Panc1 (cell line): Measurements from ENCODE around the gene IMP4. TPM values are rescaled to one million over a fixed set of nuclear protein-coding genes. Genes with fewer than 3 reads are reported as not detected.
"Not testable (repeated sequence)": the region's sequence is repeated elsewhere in the genome, so short reads cannot be mapped to it uniquely, and the experiment has no call there.

Experiments used
- ATAC-seq: fragments of 200-7000 bp; cut with Tn5 transposase; 2 replicates; pipeline ENCODE4 v1.9.1; 2020; ENCODE audit warnings: mild to moderate bottlenecking, moderate library complexity
- BruUV-seq: library from RNA; stranded (reverse); fragments of 400-500 nt; replicated peaks from 2 replicates; lab custom pipeline; 2021; lab: Mats Ljungman, UMichigan
- CTCF ChIA-PET: fragments of 300-600 bp; sonication (Branson Sonifier 250); formaldehyde crosslinking; loops from one replicate; lab custom pipeline; 2022; ENCODE audit warnings: antibody characterized with exemption; lab: Charles Lee
- POLR2A ChIA-PET: fragments of 300-600 bp; sonication (Branson Sonifier 250); formaldehyde crosslinking; loops from one replicate; lab custom pipeline; 2022; ENCODE audit warnings: antibody characterized with exemption; lab: Charles Lee
- DNase-seq: peaks from one replicate; pipeline ENCODE4 v3.0.0-alpha.2; 2010; ENCODE audit warnings: low read depth, low spot score
- H3K27ac ChIP-seq: 2 replicates; pipeline ENCODE4 v1.5.1; 2011; ENCODE audit warnings: mild to moderate bottlenecking, low read length, inconsistent platforms
- H3K27me3 ChIP-seq: fragments of 200-500 bp; sonication (Bioruptor generic); 2 replicates; pipeline ENCODE4 v1.6.0; 2014; ENCODE audit warnings: low read length, inconsistent platforms; ENCODE audit not compliant: control insufficient read depth, insufficient read depth
- H3K36me3 ChIP-seq: fragments of 200-500 bp; sonication (Bioruptor generic); 2 replicates; pipeline ENCODE4 v1.5.1; 2014; ENCODE audit warnings: inconsistent platforms, mild to moderate bottlenecking, low read length, moderate library complexity; ENCODE audit not compliant: control insufficient read depth, insufficient read depth
- H3K4me1 ChIP-seq: 2 replicates; pipeline ENCODE4 v1.5.1; 2011; ENCODE audit warnings: inconsistent platforms, mild to moderate bottlenecking, low read length, moderate library complexity; ENCODE audit not compliant: control insufficient read depth, insufficient read depth
- H3K4me3 ChIP-seq, 2 experiments: 2 replicates each; pipeline ENCODE4 v1.5.1; 2011 to 2012; ENCODE audit warnings: low read depth in 2 of 2, low read length in 2 of 2, mild to moderate bottlenecking in 2 of 2, inconsistent platforms in 1 of 2, moderate library complexity in 1 of 2
- H3K9me3 ChIP-seq: fragments of 200-500 bp; sonication (Bioruptor generic); 2 replicates; pipeline ENCODE4 v1.5.1; 2014; ENCODE audit warnings: low read depth, mild to moderate bottlenecking, inconsistent platforms, low read length, moderate library complexity; ENCODE audit not compliant: control insufficient read depth, insufficient read depth
- POLR2AphosphoS5 ChIP-seq: IDR thresholded peaks from 2 replicates; pipeline ENCODE4 v1.6.1; 2012; ENCODE audit warnings: mild to moderate bottlenecking, low read depth, low read length, moderate library complexity
- SIN3A ChIP-seq: IDR thresholded peaks from 2 replicates; pipeline ENCODE4 v1.6.1; 2012; ENCODE audit warnings: low read depth, mild to moderate bottlenecking, low read length, moderate library complexity, borderline replicate concordance; ENCODE audit not compliant: insufficient read depth
- TCF7L2 ChIP-seq: IDR thresholded peaks from 2 replicates; pipeline ENCODE4 v1.6.1; 2011; ENCODE audit warnings: mild to moderate bottlenecking, low read depth, low read length, inconsistent platforms
- in situ Hi-C: cut with HindIII; loops from 2 replicates; pipeline ENCODE4 v1.10.0; 2016; ENCODE audit warnings: low sequenced_read_pairs, low pct_unique_long_range_greater_than_20kb
- intact Hi-C: fragments of 100-400 bp; cut with micrococcal nuclease; formaldehyde crosslinking; loops from one replicate; pipeline ENCODE4 v1.10.0; 2022; ENCODE audit not compliant: unreplicated experiment
- total RNA-seq: library from RNA; stranded (reverse); gene quantifications from one replicate; pipeline ENCODE4 v1.2.1, GENCODE V29; 2021; ENCODE audit not compliant: unreplicated experiment
- TF ChIP-seq, protein P1 (sequence below): fragments of 450-650 bp; IDR thresholded peaks from 2 replicates; pipeline ENCODE4 v1.5.1; 2017; ENCODE audit warnings: mild to moderate bottlenecking
- TF ChIP-seq, protein P2 (sequence below), 2 experiments: IDR thresholded peaks; 2 replicates each; pipeline ENCODE4 v1.6.1; 2011 to 2012; ENCODE audit warnings: low read depth in 2 of 2, control low read depth in 1 of 2, low read length in 1 of 2, mild to moderate bottlenecking in 1 of 2, moderate library complexity in 1 of 2; ENCODE audit not compliant: insufficient read depth in 1 of 2

The IMP4 gene
- total RNA-seq, 1 experiment from 2014 or later, result 104 TPM

DNA sequence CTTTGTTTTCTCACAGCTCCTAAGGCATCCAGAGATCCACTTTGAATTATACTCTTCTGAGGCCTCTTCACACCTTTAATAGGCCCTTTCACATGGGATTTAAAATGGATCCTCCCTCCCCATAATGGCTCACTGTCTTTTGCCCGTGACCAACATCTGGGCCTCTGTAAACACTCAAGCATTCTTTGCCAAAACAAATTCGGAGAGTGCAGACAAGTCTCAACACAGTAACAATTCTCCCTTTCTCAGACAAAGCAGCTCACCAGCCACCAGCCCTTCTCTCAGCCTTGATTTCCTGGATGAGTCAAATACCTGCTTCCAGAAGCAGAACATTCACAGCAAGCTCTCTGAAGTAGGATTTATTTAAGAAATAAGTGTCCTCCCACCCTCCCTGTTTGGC lies 14.0 kb upstream of the IMP4 start:
- in situ Hi-C loops (no loop called here), intact Hi-C loops (no loop called here)
- ChIA-PET CTCF (interaction anchor here (2.0 kb wide), 1 partner anchor 40 kb away, joined by 7 read pairs; no protein-coding TSS in a partner anchor), POLR2A (interaction anchor here (0.9 kb wide), 1 partner anchor 37 kb away, joined by 3 read pairs; no protein-coding TSS in a partner anchor)
- H3K36me3 ChIP-seq, result no peaks in the 10 kb centered on the region
- peaks cover 6% of the 10 kb centered on the region; the same call in 1 of the 2 replicates for H3K4me1 ChIP-seq
- H3K27me3 ChIP-seq, result peaks cover 8% of the 10 kb centered on the region
- peak overlapping the region; percentile 40; the same call in 1 of the 2 replicates for H3K27ac ChIP-seq
- TF ChIP-seq, protein P1, sequence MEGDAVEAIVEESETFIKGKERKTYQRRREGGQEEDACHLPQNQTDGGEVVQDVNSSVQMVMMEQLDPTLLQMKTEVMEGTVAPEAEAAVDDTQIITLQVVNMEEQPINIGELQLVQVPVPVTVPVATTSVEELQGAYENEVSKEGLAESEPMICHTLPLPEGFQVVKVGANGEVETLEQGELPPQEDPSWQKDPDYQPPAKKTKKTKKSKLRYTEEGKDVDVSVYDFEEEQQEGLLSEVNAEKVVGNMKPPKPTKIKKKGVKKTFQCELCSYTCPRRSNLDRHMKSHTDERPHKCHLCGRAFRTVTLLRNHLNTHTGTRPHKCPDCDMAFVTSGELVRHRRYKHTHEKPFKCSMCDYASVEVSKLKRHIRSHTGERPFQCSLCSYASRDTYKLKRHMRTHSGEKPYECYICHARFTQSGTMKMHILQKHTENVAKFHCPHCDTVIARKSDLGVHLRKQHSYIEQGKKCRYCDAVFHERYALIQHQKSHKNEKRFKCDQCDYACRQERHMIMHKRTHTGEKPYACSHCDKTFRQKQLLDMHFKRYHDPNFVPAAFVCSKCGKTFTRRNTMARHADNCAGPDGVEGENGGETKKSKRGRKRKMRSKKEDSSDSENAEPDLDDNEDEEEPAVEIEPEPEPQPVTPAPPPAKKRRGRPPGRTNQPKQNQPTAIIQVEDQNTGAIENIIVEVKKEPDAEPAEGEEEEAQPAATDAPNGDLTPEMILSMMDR, result no peak
- TF ChIP-seq SIN3A (no peak), TCF7L2 (no peak), POLR2AphosphoS5 (no peak)
- TF ChIP-seq, protein P2, sequence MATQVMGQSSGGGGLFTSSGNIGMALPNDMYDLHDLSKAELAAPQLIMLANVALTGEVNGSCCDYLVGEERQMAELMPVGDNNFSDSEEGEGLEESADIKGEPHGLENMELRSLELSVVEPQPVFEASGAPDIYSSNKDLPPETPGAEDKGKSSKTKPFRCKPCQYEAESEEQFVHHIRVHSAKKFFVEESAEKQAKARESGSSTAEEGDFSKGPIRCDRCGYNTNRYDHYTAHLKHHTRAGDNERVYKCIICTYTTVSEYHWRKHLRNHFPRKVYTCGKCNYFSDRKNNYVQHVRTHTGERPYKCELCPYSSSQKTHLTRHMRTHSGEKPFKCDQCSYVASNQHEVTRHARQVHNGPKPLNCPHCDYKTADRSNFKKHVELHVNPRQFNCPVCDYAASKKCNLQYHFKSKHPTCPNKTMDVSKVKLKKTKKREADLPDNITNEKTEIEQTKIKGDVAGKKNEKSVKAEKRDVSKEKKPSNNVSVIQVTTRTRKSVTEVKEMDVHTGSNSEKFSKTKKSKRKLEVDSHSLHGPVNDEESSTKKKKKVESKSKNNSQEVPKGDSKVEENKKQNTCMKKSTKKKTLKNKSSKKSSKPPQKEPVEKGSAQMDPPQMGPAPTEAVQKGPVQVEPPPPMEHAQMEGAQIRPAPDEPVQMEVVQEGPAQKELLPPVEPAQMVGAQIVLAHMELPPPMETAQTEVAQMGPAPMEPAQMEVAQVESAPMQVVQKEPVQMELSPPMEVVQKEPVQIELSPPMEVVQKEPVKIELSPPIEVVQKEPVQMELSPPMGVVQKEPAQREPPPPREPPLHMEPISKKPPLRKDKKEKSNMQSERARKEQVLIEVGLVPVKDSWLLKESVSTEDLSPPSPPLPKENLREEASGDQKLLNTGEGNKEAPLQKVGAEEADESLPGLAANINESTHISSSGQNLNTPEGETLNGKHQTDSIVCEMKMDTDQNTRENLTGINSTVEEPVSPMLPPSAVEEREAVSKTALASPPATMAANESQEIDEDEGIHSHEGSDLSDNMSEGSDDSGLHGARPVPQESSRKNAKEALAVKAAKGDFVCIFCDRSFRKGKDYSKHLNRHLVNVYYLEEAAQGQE (IDR thresholded peaks at IDR 0.05; ENCODE audit: insufficient read depth in 1 of 2, low read depth in 2 of 2, low read length in 1 of 2), result no peak
- no peaks in the 10 kb centered on the region for H3K9me3 ChIP-seq
- no peak for ATAC-seq
- DNase-seq, result no peak
- BruUV-seq, result no TSS peak
- H3K4me3 ChIP-seq, result no peak overlapping the region

DNA sequence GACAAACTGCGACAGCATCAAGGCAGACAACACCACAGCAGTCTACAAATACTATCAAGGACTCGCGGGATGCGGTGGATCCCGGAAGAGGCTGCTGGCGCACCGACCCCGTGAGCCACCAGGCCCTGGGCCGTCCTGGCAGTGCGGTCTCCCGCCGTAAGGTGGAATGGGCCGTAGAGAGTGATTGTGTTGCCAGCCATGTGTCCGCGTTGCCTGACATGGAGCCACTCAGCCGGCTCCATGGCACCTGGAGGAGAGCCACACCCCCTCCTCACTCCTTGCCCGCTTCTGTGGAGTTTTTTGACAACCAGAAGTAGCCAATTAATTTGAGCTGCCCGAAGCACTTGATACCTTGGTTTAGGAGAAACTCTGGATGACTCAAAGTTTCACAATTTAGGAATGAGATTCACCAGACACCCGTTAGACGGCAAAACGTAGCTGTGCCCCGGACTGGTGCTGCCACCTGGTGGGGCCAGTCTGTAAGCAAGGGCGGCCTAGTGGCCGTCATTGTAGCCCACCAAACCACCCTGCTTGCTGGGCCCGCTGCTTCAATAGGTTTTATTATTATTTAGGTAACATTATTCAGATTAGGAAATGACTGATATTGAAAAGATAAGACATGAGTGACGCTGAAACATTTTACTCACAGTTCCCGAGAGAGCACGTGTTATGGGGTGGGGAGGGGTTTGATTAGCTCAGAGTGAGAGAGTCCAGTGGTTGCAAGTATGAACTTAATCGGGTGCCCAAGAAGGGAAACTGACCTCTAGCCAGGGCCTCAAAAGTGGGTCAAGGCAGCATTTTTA lies 10.2 kb upstream of the IMP4 start:
- H3K36me3 ChIP-seq, result no peaks in the 10 kb centered on the region
- intact Hi-C loops (loop anchor here (1.0 to 10.0 kb wide), 3 partner anchors 44 to 178 kb away; partner anchors contain the start of genes MZT2B and SMPD4), in situ Hi-C loops (no loop called here)
- no TSS peak for BruUV-seq
- H3K27ac ChIP-seq, result no peak overlapping the region
- peaks cover 3% of the 10 kb centered on the region; the same call in 1 of the 2 replicates for H3K9me3 ChIP-seq
- ATAC-seq (peak; percentile 53), DNase-seq (peak; percentile 68)
- peak overlapping the region in 1 of 2 experiments; percentile 32; a peak in 3 of 4 replicates for H3K4me3 ChIP-seq
- H3K27me3 ChIP-seq, result no peaks in the 10 kb centered on the region
- H3K4me1 ChIP-seq, result peaks cover 6% of the 10 kb centered on the region; the same call in 1 of the 2 replicates
- POLR2A ChIA-PET, result no interaction called here
- CTCF ChIA-PET, result interaction anchor here (0.6 to 1.6 kb wide), 4 partner anchors 10 to 77 kb away, joined by 3 to 20 read pairs (median 3); a partner anchor contains a TSS
- no peak for TF ChIP-seq SIN3A
- TF ChIP-seq, protein P1, result peak; percentile 97

DNA sequence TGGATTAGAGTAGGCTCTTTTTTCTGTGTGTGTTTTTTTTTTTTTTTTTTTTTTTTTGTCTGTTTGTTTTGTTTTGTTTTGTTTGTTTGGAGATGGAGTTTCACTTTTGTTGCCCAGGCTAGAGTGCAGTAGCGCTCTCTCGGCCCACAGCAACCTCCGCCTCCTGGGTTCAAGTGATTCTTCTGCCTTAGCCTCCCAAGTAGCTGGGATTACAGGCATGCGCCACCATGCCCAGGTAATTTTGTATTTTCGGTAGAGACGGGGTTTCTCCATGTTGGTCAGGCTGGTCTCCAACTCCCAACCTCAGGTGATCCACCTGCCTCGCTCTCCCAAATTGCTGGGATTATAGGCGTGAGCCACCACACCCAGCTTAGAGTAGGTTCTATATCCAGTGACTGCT lies 9.4 kb upstream of the IMP4 start:
- CTCF ChIA-PET, result interaction anchor here (0.6 to 1.6 kb wide), 5 partner anchors 9 to 155 kb away, joined by 3 to 20 read pairs (median 3); a partner anchor contains a TSS
- intact Hi-C loops, result loop anchor here (5.0 to 10.0 kb wide), 2 partner anchors 151 to 178 kb away; partner anchors contain the start of genes MZT2B and SMPD4

More for the DNA sequence above, 9.4 kb upstream of the IMP4 start:
- H3K27ac ChIP-seq, DNase-seq, H3K36me3 ChIP-seq, H3K27me3 ChIP-seq, BruUV-seq, in situ Hi-C loops, H3K9me3 ChIP-seq, ATAC-seq: not testable (repeated sequence)
- Histone ChIP-seq H3K4me3 (peak overlapping the region in 1 of 2 experiments; percentile 32; a peak in 1 of 4 replicates), H3K4me1 (peaks cover 13% of the 10 kb centered on the region)
- POLR2A ChIA-PET, result interaction anchor here (0.6 kb wide), 1 partner anchor 119 kb away, joined by 14 read pairs; no protein-coding TSS in a partner anchor
